GM21576 (cell line): Measurements from ENCODE around the gene CEBPG.

Source experiments
- ATAC-seq: cut with Tn5 transposase; IDR thresholded peaks from one replicate; pipeline ENCODE4 v1.9.1; 2021; ENCODE audit warnings: mild to moderate bottlenecking, moderate library complexity; ENCODE audit not compliant: unreplicated experiment

Gene CEBPG

DNA sequence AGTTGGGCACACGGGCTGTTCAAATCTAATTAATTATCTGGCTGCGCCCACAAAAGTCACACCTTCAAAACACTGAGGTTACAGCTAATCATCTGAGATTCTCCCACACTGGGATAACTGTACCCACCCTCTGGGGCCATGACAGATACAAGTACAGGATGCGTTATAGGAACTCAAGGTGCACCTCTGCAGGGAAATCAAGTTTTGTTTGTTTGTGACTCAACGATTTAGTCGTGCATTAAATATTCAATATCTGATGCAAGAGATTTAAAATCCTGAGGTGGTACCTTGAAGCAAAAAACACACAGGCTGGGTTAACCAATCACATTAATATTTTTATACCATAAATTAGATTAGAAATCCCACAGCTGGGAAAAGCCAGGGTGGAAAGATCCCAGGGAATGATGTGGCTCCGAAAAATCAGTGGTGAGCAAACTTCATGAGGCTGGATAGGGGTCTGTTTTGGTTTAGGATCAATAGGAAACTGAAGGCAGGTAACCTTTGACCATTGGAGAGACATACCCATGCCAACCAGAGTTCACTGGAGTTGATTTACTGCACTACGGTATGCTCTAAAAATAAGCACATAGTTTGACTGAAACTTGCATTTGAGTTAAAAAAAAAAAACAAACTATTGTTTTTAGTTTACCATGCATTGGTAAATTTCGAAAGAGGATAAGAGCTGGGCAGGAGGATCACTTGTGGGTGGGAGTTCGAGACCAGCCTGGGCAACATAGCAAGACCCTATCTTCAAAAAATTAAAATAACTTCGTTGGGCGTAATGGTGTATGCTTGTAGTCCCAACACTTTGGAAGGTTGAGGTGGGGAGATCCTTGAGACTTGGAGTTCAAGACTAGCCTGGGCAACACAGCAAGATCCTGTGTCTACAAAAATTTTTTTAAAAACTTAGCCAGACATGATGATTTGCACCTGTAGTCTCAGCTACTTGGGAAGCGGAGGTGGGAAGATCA is 23.9 kb upstream of the CEBPG start:
- ATAC-seq: no peak

DNA sequence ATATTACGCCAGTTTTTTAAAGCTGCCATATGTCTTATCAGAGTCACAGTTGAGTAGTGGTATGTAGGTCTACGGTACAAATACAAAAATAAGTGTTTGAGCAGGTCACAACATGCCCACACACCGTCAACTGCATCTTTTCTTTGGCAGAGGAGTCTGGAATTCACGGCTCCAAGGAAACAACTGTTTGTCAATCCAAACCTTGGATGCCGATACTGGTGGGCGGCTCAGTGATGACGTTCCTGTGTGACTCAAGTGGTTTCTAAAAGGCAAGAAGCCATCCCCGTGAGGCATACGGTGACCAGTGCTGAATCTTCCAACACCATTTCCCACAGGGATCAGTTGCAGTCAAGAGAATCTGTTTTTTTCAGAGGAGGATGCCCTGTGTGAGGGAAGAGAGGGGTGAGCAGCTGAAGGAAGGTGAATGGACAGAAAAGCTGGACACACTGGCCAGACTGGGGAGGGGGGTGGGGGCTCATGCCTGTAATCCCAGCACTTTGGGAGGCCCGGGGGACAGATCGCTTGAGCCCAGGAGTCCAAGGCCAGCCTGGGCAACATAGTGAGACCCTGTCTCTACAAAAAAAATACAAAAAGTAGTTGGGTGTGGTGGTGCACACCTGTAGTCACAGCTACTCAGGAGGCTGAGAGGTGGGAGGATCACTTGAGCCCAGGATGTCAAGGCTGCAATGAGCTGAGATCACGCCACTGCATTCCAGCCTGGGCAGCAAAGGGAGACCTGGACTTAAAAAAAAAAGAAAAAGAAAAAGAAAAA is 22.8 kb upstream of the CEBPG start:
- no peak for ATAC-seq

DNA sequence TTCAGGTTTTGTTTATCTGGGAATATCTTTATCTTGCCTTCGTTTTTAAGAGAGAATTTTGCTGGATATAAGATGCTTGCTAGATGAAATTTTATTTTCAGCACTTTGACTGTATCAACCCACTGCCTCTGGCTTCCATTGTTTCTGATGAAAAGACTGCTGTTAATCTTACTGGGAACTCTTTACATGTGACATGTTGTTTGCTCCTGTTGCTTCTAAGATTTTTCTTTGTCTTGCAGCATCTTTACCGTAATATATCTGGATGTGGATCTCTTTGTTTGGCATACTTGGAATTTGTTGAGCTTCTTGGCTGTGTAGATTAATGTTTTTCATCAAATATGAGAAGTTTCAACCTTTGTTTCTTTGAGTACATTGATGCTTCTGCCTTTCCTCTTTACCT is 18.0 kb upstream of the CEBPG start:
- no peak for ATAC-seq

DNA sequence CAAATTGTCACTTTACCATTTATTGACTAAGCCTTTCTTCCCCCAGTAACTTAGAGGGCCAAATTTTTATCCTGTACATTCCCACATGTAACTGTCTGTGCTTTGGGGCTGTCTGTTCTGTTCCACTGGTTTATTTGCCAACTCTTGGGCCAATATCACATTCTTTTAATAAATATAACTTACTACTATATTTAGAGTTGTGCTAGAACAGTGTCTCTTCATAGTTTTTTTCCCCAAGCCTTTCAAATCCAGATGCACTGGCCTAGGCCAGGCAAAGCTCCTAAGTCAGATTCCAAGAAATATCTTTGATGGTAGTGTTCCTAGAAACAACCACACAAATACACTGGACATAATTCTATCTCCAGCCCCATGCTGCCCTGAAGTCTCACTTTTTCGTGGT is 16.0 kb upstream of the CEBPG start:
- no peak for ATAC-seq

DNA sequence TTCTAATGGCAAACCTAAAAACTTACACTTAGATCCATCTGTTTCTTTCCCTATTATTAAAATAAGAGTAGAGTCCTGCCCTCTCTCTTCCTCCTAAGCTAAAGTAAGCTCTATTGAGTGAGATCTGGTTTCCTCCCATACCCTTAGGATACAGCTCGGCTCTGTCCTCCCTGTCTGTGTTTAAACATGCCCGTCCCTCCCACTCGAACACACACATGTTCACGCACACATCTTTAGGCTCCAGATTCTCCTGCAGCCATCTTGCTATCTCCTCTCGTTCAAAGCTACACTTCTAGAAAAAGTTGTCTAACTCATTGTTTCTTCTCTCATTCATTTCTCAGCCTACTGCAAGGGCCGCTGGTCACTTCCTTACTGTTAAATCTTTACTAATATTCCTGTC is 15.1 kb upstream of the CEBPG start:
- ATAC-seq: no peak

DNA sequence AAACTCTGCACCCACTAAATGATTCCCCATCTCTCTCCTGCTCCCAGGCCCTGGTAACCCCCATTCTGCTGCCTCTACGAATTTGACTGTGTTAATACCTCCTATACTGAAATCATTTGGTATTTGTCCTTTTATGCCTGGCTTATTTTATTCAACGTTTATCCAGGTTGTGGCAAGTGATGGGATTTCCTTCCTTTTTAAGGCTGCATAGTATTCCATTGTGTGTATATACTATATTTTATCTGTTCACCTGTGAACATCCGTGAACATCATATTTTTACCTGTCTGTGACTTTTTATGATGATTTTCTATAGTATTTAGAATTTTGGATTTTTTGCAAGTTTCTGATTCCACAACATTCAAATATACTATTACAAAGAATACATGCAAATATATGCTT is 13.9 kb upstream of the CEBPG start:
- ATAC-seq: no peak

DNA sequence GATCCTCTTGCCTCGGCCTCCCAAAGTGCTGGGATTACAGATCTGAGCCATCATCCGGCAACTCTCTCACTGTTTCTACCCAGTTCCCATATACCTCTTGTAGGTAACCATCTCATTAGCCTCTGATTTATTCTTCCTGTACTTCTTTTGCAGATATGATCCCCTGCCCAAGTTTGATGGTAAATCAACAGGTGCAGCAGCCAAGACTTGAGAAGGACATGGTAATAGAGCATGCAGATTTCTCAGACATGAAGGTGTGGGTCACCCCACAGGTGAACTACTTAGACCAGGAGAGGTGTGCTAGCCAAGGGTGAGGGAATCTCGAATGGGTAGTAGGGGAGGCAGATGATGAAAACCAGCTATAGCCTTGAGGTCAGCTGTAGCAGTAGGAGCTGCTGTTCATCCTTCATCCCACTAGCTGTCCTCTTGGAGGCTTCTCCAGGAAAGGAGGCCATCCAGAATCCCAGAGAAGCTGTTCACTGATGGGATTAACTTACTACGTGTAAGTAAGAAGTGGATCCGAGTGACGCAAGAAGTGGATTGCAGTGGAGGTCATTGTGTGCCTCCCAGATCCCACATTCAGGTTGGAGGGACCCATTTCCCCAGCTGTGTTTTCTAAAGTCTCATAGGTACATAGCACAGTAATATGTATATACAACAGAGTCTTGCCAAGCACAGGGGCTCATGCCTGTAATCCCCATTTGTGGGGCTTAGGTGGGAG is 10.8 kb upstream of the CEBPG start:
- no peak for ATAC-seq

DNA sequence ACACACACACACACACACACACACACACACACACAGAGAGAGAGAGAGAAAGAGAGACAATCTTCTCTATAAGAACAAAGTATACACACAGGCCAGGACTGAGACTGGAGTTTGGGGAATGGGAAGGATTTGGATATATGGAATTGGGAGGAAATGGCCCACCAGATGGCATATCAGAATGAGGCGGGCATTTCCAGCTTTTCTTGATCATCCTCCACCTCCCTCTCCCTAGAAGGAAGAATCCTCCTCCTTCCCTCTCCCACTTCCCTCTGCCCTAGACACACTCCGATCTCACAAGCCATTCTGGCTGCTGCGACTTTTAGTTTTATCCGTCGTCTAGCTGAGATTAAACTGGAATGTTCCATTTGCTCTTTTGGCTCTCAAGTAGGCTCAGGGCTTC is 10.0 kb upstream of the CEBPG start:
- no peak for ATAC-seq

DNA sequence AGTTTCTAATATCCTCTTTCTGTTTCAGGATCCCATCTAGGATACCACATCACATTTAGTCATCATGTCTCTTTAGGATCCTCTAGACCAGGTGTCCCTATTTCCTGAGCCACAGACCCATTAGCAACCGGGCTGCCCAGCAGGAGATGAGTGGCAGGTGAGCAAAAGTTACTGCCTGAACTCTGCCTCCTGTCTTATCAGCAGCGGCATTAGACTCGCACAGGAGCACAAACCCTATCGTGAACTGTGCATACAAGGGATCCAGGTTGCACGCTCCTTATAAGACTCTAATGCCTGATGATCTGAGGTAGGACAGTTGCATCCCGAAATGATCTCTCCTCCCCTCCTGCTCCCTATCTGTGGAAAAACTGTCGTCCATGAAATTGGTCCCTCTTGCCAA is 7.8 kb upstream of the CEBPG start:
- ATAC-seq: no peak

DNA sequence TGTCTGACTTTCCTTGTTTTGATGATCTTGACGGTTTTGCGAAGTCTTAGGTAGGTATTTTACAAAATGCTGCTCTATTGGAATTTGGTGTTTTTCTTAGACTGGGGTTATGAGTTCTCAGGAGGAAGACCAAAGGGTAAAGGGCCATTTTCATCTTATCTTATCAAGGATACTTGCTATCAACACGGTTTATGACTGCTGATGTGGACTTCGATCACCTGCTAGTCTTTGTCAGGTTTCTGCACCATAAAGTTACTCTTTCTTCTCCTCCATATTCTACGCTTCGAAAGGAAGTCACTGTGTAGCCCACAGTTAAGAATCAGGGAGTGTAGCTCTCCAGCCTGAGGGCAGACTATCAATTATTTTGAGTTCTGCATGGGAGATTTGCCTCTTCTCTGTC is 7.4 kb upstream of the CEBPG start:
- ATAC-seq: no peak

DNA sequence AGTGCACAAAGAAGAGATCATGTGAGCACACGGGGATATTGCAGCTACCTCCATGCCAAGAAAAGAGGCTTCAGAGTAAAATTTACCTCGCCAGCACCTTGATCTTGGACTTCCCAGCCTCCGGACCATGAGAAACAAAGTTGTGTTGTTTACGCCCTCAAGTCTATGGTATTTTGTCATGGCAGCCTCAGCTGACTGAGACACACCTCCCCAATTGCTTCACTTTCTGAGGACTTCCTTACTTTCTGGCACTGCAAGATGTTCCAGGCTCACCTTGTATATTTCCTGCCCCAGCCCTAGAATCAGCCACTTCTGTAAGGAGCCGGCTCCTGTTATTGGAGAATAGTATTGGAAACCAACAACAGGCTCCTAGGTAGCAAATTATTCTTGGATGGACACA is 6.6 kb upstream of the CEBPG start:
- ATAC-seq: no peak

DNA sequence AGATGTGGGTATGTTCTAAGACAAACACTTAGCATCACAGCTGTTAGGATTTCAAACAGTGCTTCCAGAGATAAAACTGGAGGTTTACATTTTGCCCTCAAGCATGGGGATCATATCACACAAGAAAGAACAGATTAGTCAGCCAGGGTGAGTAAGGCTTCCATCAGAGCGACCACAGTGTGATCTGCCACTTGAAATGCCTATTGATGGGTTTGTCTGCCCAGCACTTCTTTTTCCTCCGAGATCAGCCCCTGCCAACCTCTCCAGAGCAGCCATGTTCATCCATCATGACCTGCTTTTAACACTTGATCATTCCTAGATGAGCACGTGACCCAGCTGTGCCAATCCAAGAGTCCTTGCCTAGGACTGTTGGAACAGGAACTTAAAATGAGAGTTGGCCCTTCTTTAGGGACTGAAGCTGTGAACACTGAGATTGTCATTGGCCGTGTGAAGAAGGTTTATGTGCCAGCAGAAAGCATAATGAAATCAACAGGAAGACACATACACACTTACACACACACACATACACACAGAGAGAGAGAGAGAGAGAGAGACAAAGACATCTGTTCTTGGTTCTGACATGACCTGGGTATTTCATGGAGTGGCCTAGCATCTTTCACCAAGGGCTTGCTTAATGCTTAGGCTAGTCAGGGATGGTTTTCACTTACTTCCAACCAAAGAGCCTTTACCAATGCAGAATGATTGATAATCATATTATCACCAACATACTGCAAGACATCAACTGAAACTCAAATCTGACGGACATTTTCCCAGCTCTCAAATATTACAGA is 5.2 kb upstream of the CEBPG start:
- ATAC-seq: no peak

DNA sequence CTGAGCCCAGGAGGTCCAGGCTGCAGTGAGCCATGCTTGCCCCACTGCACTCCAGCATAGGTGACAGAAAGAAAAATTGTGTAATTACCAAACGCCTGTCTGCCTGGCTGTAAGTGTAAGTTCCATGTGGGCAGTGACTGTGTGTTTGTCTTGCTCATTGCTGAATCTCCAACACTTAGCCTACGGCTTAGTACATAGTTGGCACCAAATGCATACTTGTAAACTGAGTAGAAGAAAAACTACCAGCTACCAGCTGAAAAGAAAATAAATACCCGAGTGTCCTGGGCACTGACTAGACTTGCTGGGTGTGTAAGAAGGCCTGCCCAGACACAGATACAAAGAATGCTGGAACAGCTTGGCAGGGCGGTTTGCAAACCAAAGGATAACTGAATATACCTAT is 2.7 kb upstream of the CEBPG start:
- ATAC-seq: no peak

DNA sequence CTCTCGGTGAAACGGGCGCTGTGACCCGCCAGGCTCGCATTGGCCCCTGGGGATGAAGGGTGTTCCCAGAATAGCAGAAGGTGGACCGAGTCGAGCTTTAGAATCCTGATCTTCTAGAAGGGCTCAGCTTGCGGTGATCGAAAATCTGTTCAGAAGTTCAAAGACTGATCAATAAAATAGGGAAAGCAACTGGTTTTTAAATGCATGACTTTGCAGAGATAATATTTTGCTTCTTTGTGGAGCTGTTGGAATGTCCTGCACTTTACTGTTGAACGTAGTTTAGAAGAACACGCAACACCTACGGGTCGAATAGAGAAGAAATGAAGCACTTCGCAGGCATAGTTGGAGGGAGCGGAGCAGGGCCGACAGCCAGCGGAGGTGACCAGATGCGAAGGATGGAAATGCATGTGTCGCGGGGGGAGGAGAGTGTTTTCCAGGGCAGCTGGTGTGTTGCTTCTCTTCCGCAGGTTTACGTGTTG is 766 bp downstream of the CEBPG start:
- no peak for ATAC-seq

DNA sequence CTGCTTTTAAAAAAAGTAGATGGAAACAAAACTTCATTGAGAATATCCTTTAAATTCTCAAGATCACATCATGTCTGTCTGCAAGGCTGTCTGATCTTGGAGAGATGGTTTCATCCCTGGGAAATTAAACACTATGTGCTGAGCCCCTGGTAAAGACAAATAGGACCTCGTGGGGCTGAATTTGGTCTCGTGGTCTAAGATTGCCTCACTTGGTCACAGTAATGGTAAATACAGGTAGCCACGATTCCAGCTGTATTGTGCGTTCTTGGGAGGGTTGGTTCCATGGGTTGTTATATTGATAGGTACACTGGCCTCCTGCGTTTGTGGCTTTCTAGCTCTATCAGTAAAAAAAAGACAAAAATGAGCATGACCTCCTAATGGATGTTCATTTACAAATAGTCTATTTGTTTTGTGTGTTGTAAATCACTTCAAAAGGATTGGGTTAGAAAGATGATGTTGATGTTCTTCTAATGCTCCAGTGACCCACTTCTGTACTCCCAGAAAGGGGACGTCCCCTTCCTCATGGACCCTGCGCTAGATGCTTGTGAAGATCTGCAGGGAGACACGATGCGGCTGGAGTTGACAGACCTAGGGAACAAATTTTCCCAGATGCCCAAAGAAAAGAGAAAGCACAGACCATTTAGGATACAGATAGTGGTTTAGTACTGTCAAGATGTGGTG is 1.8 kb downstream of the CEBPG start:
- ATAC-seq: no peak

DNA sequence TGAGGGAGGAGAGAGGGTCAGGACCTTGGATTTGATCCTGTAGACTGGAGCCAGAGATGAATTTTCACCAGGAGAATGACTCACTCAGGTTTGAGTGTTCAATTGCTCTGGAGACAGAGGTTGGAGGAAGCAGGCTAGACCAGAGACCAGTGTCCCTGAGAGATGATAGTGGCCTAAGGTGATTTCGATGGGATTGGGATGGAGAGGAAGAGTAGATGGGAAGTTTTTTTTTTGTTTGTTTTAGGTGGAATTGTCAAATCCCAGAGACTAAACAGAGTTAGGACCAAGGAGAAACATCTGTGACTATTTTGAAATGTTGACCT is 2.3 kb downstream of the CEBPG start:
- ATAC-seq: no peak

DNA sequence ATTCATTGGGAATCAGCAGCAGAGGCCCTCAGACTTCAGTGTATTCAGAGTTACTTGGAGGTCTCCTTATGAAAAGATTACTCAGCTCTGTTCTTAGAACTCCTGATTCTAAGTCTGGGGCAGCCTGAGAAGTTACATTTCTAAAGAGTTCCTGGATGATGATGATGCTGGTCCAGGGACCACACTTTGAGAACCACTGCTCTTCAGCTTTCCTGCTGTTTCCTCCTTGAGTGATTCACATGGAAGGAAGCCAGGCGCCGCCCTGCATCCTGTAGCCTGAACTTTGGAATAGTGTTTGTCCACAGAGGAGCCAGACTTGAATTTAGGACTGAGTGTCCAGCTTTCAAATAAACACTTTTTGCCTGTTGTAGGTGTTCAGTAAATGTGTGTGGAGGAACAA is 2.9 kb downstream of the CEBPG start:
- no peak for ATAC-seq

DNA sequence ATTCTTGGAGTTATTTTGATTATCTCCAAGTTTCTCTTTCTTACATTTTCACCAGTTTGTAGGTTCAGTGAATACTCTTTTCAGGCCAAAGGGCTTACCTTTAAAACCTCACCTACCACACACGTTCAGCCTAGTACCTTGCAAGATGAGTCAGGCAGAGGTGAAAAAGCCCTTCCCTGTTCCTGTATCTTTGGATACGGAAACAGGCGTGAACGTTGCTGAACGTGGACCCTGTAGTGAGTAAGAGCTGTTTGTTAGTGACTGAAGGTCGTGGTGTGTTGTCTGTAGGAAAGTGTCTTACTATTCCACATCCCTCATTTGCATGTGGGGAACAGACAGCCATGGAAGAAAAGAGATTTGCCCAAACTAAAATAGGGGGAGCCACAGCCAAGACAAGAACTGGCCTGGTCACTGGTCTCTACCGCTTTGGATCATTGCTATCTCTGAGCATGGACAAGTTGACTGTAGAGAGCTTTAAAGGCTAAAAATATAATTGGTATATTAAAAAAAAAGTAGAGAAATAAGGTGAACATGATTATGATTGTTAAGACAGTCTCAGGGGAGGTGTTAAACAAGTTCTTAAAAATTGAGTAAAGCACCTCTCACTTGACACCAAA is 3.5 kb downstream of the CEBPG start:
- no peak for ATAC-seq

DNA sequence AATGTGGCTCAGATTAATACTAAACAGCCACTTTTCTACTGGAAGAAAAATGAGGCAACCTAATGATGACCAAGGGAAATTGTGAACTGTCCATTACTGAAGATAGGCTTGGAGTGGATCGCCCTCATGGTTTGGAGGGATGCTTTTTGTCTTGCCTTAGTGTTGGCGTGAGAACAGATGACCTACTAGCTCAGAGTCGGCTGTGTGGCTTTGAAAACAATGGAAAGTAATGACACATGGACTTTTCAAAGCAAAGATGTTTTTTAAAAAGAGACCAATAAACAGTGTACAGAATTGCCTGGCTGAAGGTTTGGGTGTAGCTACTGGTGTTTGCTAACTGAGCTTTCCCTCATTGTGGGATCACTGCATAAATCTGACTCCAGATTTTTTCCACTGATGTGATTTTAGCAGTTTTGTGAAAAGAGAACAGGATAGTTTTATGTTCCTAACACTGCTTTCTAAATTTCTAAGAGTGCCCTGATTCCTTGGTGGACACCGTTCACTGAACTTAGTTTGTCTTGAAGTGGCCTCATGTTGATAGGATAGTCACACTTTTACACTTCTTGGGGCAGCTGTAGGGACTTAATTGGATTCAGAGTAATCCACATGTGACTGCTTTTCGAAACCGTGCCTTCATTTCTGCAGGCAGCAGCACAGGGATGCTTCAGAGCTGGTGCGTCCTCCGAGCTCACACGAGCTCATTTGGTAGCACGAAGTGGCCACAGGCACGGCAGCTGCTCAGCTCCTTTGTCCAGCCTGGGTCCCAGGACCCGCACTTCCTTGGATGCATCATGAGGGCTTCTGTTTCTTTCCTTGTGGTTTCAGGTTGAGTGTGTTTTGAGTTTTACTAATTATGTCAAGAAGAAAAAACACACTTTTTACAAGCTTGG is 4.3 kb downstream of the CEBPG start:
- ATAC-seq: no peak
